Measurements from ENCODE around the gene BPIFB1. TPM values are rescaled to one million over a fixed set of nuclear protein-coding genes. Genes with fewer than 3 reads are reported as not detected.

Gene BPIFB1
- total and polyA plus RNA-seq, 2 of the 13 experiments (the other 11 are each of a cell fraction or from before 2014, with no cell fraction given): 0.82 to 4.4 TPM

DNA sequence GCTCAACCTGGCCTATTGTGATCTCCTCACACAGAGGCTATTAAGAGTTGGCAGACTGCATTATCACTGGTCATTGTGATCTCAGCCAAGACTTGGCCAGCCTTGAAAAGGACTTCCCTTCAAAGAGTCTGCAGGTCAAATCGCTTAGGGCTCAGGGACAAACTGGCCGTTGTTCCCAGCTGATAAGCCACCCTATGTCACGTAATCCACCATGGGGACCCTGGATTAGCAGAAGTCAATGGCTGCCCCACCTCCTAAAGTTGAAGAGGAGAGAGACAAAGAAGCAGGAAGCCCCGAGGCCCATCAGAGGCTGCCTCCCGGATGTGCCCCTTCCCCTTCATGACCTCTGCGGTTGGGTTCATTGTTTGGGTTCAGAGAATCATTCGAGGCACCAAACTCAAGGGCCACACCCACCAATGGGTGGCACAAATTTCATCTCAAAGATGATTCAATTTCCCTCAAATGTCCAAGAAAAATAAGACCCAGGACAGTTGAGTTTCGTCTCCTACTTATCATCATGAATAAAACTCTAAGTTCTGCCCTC, 56.6 kb downstream of the BPIFB1 start (continued):
- TF ChIP-seq, protein P1, sequence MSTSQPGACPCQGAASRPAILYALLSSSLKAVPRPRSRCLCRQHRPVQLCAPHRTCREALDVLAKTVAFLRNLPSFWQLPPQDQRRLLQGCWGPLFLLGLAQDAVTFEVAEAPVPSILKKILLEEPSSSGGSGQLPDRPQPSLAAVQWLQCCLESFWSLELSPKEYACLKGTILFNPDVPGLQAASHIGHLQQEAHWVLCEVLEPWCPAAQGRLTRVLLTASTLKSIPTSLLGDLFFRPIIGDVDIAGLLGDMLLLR (CRISPR knock-in tag; IDR thresholded peaks at IDR 0.05): no peak
- peak; percentile 78; the same call in 1 of the 2 replicates for TF ChIP-seq ZBTB7B (CRISPR knock-in tag; IDR thresholded peaks at IDR 0.05)
- TF ChIP-seq GLI4 (CRISPR knock-in tag; IDR thresholded peaks at IDR 0.05; ENCODE audit: borderline replicate concordance): no peak
- no peak for TF ChIP-seq SRSF9 (IDR thresholded peaks at IDR 0.05; ENCODE audit: borderline replicate concordance, insufficient read depth, low read depth, low read length, poor library complexity, severe bottlenecking)
- no peak for TF ChIP-seq ZNF567 (CRISPR knock-in tag; IDR thresholded peaks at IDR 0.05; ENCODE audit: borderline replicate concordance)
- TF ChIP-seq ZNF12 (CRISPR knock-in tag; IDR thresholded peaks at IDR 0.05): no peak
- peak; percentile 65 for TF ChIP-seq NR2C2 (CRISPR knock-in tag; IDR thresholded peaks at IDR 0.05; ENCODE audit: borderline replicate concordance)
- TF ChIP-seq TP53 (CRISPR knock-in tag; conservative IDR thresholded peaks at IDR 0.05): no peak
- TF ChIP-seq, protein P2, sequence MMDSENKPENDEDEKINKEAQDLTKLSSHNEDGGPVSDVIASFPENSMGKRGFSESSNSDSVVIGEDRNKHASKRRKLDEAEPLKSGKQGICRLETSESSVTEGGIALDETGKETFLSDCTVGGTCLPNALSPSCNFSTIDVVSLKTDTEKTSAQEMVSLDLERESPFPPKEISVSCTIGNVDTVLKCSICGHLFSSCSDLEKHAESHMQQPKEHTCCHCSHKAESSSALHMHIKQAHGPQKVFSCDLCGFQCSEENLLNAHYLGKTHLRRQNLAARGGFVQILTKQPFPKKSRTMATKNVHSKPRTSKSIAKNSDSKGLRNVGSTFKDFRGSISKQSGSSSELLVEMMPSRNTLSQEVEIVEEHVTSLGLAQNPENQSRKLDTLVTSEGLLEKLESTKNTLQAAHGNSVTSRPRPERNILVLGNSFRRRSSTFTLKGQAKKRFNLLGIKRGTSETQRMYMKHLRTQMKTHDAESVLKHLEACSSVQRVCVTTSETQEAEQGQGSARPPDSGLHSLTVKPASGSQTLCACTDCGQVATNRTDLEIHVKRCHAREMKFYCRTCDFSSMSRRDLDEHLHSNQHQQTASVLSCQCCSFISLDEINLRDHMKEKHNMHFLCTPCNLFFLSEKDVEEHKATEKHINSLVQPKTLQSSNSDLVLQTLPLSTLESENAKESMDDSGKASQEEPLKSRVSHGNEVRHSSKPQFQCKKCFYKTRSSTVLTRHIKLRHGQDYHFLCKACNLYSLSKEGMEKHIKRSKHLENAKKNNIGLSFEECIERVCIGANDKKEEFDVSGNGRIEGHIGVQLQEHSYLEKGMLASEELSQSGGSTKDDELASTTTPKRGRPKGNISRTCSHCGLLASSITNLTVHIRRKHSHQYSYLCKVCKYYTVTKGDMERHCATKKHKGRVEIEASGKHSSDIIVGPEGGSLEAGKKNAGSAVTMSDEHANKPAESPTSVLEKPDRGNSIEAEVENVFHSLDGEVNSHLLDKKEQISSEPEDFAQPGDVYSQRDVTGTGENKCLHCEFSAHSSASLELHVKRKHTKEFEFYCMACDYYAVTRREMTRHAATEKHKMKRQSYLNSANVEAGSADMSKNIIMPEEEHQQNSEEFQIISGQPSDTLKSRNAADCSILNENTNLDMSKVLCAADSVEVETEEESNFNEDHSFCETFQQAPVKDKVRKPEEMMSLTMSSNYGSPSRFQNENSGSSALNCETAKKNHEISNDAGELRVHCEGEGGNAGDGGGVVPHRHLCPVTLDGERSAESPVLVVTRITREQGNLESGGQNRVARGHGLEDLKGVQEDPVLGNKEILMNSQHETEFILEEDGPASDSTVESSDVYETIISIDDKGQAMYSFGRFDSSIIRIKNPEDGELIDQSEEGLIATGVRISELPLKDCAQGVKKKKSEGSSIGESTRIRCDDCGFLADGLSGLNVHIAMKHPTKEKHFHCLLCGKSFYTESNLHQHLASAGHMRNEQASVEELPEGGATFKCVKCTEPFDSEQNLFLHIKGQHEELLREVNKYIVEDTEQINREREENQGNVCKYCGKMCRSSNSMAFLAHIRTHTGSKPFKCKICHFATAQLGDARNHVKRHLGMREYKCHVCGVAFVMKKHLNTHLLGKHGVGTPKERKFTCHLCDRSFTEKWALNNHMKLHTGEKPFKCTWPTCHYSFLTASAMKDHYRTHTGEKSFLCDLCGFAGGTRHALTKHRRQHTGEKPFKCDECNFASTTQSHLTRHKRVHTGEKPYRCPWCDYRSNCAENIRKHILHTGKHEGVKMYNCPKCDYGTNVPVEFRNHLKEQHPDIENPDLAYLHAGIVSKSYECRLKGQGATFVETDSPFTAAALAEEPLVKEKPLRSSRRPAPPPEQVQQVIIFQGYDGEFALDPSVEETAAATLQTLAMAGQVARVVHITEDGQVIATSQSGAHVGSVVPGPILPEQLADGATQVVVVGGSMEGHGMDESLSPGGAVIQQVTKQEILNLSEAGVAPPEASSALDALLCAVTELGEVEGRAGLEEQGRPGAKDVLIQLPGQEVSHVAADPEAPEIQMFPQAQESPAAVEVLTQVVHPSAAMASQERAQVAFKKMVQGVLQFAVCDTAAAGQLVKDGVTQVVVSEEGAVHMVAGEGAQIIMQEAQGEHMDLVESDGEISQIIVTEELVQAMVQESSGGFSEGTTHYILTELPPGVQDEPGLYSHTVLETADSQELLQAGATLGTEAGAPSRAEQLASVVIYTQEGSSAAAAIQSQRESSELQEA (CRISPR knock-in tag; IDR thresholded peaks at IDR 0.05; ENCODE audit: not compliant biosample characterization): peak; percentile 11
- TF ChIP-seq ZNF136 (CRISPR knock-in tag; IDR thresholded peaks at IDR 0.05; ENCODE audit: low read depth): no peak
- no peak for TF ChIP-seq WIZ (CRISPR knock-in tag; IDR thresholded peaks at IDR 0.05)
- TF ChIP-seq ZNF337 (CRISPR knock-in tag; IDR thresholded peaks at IDR 0.05; ENCODE audit: borderline replicate concordance, low read depth): no peak
- TF ChIP-seq, protein P3, sequence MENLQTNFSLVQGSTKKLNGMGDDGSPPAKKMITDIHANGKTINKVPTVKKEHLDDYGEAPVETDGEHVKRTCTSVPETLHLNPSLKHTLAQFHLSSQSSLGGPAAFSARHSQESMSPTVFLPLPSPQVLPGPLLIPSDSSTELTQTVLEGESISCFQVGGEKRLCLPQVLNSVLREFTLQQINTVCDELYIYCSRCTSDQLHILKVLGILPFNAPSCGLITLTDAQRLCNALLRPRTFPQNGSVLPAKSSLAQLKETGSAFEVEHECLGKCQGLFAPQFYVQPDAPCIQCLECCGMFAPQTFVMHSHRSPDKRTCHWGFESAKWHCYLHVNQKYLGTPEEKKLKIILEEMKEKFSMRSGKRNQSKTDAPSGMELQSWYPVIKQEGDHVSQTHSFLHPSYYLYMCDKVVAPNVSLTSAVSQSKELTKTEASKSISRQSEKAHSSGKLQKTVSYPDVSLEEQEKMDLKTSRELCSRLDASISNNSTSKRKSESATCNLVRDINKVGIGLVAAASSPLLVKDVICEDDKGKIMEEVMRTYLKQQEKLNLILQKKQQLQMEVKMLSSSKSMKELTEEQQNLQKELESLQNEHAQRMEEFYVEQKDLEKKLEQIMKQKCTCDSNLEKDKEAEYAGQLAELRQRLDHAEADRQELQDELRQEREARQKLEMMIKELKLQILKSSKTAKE (CRISPR knock-in tag; IDR thresholded peaks at IDR 0.05; ENCODE audit: borderline replicate concordance): peak; percentile 86
- TF ChIP-seq CBX1 (IDR thresholded peaks at IDR 0.05; ENCODE audit: low read depth): no peak
- TF ChIP-seq KMT2B (CRISPR knock-in tag; IDR thresholded peaks at IDR 0.05): no peak
- peak; percentile 56 for TF ChIP-seq FOSL2 (CRISPR knock-in tag; IDR thresholded peaks at IDR 0.05)

All from HepG2 (cell line).